HG03139 (cell line): ENCODE results near the gene ALPK3.
"Not testable (repeated sequence)": the region's sequence is repeated elsewhere in the genome, so short reads cannot be mapped to it uniquely, and the experiment has no call there.

Experiments used
- ATAC-seq: cut with Tn5 transposase; IDR thresholded peaks from one replicate; pipeline ENCODE4 v1.9.1; 2021; ENCODE audit not compliant: unreplicated experiment

The ALPK3 gene

DNA sequence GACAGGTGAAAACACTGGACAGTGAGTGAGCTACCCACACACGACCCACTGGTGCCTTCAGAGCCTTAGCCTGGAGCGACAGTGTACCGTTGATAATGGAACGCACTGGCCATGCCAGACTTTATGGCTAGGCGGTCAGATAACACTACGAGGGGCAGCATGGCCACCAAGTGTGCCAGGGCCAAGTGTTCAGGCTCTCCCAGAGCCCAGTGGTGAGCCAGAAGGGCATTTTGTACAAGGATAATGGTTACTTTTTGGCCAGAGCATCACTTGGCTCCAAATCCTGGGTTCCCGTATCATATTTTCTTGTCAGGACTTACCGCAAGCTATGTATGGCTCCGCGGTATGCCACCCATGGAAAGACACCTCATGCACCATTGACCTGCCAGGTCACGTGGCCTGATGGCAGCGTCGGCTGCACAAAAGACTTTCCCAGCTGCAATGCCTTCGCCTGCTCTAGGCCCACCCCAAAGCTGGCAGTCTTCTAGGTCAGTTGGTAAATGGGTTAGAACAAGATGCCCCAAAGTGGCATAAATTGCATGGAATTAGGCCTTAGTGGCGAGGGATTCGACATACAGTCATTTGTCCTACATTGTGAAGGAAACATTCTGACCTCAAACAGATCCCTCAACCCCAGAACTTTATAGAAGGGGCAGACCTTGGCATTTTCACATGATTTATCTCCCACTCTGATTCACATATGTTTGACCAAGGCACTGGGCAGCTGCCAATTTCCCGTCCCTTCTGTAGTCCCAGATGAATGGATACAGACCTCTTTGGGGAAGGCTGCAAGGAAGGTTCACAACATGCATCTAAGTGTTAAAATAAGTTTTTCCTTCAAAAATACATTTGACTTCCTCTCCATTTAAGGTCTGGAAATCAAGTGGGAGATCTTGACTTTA, 55.1 kb downstream of the ALPK3 start:
- no peak for ATAC-seq

DNA sequence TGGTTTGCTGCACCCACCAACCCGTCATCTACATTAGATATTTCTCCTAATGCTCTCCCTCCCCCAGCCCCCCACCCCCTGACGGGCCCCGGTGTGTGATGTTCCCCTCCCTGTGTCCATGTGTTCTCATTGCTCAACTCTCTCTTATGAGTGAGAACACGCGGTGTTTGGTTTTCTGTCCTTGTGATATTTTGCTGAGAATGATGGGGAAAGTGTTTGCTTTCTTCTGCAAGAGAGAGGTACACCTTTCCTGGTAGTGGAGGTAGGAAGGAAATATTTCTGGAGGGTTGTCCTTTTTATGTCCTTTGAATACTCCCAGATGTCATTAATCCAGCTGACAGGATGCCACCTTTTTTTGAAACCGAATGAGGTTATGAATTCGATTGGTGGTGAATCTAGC, 56.8 kb downstream of the ALPK3 start:
- no peak for ATAC-seq

DNA sequence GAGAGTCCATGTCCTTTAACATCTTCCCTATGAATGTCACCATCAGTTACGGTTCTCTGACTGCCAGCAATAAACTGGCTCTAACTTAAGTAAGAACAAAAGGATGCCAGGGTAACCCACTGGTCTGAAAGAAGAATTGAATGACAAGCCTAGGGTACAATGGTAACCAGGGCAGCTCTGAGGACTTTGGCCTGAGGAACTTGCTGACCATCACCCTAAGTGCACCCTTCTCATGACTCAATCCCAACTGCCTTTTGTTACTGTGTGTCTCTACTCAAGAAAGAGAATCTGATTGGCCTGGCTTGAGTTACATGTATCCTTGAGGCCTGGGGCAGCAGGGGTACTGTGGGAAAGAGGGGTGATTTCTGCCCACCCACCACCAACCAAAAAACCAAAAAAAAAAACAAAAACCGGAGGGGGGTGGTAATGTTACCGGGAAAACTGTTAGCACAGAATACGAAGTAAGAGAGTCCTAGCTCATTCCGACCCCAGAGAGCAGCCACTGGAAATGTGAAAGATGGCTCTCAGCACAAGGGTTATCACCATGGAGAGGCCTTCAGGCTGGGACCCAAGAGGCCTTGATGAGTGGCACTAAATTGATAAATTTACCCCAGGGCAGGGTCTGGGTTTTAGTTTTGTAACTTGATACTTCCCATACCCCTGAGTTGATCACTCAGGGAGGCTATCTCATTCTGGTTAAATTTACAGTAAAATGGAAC, 58.0 kb downstream of the ALPK3 start:
- no peak for ATAC-seq

DNA sequence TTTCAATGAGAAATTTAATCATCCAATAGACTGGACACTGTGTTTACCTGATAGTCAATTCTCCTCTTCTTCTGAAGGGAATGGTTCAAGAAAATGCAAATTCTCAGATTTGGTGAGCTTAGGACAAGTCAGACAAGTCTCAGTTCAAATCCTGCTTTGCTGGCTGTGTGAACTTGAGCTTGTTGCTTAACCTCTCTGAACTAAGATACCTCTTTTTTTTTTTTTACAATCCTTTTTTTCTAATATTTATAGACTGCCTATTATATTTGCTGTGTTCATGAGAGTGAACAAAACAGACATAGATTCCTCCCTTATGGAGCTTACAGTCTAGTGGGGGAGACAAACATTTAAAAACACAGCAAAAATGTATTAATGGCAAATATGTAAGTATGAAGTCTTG, 59.1 kb downstream of the ALPK3 start:
- ATAC-seq: no peak

DNA sequence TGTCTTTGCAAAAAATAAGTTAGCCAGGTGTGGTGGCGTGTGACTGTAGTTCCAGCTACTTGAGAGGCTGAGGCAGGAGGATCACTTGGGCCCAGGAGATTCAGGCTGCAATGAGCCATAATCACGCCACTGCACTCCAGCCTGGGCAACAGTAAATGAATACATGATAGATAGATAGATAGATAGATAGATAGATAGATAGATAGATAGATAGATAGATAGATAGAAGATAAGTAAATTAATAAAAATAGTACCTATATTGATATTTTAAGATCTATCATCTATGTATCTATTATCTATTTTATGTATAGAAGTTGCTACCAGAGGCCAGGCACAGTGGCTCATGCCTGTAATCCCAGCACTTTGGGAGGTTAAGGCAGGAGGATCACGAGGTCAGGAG, 60.5 kb downstream of the ALPK3 start:
- not testable (repeated sequence) for ATAC-seq

DNA sequence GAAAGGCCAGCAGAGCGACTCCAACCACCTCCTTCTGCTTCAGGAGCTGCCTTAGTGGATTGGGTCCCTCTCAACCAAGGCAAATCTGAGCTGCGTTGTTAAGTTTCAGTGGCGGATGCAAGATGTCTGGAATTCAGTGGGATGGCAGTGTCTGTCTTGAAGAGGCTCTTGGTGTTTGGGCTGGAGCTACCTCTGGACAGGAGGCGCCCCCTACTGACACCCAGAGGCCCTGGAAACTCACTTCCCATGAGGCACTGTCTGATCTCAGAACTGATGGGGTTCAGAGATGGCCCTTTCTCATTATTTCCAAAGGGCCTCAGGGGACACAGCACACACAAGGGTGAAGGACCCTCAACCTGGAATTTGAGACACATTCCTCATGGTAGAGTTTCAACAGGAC, 61.3 kb downstream of the ALPK3 start:
- ATAC-seq: no peak

DNA sequence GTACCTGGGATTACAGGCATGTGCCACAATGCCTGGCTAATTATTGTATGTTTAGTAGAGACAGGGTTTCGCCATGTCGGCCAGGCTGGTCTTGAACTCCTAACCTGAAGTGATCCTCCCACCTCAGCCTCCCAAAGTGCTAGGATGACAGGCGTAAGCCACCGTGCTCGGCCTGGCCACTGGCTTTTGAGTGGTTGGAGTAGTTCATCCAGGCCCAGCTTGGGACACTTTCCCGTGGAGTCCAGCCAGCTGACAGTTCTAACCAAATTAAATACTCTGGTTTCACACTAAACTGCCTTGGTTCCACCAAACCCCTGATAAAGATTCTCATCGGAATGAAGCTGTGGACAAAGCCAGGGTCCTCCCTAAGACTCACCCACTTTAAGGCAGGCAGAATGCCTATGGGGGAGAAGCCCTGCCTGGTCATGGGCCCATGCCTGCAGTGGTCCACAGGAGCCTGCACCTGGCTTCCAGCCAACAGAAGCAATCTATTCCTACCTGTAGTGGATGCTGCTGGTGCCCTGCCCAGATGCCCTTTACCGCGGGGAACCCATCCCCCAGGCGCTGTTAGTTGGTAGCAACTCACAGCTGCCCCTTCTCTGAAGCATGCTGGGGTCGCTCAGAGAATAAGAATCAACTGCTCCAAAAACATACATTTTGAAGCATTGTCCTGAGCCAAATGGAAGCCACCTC, 62.1 kb downstream of the ALPK3 start:
- ATAC-seq: no peak

DNA sequence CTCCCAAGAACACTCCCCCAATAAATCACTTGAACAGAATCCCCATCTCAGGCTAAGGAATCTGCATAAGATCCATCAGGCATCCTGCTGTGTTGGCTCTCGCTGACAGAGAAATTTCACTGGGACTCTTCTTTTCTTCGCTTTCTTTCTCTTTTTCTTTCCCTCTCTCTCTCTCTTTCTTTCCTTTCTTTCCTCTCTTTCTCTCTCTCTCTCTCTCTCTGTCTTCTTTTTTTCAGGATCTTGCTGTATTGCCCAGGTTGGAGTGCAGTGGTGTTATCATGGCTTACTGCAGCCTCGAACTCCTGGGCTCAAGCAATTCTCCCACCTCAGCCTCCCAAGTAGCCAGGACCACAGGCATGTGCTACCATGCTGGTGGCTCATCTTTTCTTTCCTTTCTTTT, 62.9 kb downstream of the ALPK3 start:
- ATAC-seq: no peak

DNA sequence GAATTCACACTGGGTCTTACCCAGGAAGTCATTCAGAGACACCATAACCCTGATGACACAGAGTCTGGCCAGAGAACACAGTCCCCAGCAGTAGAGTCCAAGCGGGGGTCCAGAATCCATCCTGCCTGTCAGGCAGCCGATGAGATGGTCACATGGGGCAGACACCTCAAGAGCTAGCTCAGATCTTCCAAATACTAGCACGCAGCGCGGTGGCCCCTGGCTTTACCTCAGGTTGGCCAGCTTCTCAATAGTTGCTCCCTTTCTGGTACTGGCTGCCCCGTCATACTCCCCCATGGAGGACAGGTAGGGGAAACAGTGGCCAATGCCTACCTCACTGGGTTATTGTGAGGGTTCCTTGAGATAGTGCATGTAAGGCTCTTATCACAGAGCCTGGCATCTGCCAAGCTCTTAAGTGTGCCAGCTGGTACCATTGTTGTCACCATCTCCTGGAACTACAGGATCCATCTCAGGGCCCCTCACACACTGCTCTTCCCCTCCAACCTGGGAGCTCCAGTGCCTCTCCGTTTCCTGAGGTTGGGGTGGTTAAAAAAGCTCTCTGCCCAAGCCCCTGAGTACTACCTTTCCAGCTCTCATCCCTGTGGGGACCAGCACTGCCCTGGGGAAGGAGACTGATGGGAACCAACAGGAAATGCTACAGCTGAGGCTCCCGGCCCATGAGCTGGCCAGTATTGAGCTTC, 63.8 kb downstream of the ALPK3 start:
- ATAC-seq: no peak

DNA sequence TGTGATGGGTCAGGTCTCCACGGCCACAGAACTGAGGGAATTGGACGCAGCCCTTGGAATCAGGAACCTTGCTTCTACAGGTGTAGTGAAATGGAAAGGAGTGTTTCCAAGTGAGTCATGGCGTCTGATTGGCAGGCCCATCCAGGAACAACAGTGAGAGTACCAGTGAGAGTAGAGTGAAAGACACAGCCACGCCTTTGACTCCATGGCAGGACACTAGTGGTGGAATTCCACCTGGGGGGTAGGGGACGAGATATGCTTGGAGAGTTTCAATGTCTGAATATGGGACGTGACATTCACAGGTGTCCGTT, 64.3 kb downstream of the ALPK3 start:
- no peak for ATAC-seq

DNA sequence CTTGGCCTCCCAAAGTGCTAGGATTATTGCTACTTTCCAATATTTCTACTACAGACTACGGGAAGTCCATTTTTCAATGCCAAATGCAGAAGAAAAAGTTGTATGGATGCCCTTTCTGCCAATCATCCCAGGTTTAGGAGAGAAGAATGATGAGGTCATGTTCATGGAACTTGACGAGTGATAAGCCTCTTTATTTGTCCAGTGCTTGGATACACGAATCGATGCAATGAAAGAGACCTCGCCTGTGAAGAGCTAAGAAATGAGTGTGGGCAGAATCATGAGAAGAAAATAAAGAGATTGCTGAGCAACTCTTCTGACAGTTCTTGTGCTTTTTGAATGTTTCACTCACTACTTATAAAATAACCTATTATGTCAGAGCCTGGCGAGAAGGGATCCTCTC, 66.3 kb downstream of the ALPK3 start:
- no peak for ATAC-seq

DNA sequence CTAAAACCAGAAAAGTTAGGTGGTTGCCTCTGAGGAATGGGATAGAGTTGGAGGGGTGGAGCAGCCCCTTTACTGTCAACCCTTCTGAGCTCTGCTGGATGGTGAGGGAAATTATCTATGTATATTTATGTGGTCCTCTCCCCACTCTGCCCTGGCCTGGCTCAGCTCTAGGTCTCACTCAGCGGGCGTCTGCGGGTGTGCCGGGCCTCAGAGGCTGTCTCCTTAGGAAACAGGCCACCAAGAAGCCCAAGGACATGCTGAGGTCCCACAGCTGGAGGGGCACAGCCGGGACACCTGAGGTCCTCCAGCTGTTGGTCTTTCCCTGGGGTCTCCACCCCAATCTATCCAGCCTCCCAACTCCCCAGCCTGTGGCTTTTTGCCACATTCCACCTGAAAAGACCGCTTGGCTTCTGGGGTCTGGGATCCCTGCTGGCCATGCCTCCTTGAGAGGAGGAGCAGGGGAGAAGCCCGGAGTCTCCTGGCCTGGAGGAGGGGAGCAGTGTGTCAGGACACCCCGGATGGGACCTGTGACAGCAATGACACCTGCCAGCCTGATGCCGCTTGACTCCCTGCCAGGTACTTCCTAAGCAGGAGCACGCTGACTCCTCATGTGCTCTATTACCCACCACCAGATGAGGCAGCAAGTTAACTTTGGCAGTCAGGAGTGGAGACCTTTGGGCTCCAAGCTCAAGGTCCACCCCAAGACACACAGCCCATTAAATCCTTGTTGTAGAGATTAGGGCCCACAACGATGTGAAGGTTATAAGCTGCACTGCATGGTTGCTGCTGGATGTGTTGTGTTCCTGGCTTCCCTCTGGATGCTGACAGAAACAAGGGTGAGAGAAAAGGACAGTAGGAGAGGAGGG, 67.0 kb downstream of the ALPK3 start, which contains the start of gene SLC28A1:
TSS of gene SLC28A1 (plus strand) at position 747 of the 866 bp plus-strand sequence. CDS start 3,099 bp downstream, outside the sequence.
- no peak for ATAC-seq

DNA sequence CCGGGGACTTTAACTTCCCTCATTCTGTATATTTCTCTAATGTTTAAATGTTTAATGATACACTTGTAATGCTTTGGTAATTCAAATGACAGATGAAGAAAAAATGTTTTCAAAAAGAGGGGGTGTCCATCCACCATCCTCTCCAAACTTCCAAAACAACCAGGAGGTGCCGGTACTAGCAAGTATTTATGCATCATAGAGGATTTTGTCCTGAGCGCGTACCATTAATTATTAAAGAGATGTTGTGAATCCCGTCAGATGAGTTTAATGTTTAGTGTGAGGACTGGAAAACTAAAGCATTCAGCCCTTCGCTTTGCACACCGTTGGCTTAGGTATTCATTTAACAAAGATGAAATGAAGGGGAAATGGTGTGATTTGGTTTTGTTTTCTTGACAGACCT, 68.6 kb downstream of the ALPK3 start:
- no peak for ATAC-seq

DNA sequence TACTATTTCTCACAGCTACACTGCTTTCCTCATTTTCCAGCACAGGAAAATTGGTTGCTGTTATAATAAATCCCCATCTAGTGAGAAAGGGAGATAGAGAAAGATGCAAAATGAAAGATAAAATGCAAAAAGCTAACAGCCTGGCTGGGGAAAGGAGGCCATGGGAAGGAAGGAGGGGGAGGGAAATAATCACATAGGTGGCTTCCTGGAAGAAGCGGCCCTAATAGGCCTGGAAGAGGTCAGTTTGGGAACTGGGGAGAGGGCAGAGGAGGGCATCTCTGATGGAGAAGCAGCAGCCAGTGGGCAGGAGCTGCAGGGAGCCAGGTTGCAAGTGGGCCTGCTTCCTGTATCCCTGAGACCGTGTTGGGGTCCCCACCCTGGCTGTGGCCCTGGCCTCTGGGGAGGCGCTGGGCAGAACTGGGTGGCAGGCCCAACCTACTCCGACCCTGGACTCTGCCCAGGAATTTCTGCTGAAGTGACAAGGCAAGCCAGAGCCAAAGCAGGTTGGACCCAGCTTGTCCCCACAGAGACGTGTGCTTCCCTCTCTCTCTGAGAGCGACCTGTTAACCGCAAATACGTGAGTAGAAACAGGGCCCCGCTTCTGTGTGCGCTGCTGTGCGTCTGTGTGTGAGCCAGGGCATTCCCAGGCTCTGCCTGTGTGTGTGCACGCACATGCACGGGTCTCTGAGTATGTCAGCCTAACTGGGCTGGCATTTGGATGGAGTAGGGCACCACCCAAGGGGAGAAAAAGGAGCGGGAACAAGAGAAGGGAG, 69.2 kb downstream of the ALPK3 start:
- ATAC-seq: no peak

DNA sequence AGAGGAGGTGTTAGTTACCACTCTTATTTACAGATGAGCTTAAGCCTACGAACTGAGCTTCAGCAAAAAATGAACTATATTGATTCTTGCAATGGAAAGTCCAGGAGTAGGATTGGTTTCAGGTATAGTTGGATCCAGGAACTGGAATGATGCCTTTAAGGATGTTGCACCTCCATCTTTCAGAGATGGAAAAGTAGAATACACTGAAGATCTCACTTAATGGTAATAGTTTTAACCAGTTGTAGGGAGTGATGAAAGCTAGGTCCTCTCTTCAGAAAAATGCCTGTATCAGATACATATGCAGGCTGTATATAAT, 69.8 kb downstream of the ALPK3 start:
- no peak for ATAC-seq

DNA sequence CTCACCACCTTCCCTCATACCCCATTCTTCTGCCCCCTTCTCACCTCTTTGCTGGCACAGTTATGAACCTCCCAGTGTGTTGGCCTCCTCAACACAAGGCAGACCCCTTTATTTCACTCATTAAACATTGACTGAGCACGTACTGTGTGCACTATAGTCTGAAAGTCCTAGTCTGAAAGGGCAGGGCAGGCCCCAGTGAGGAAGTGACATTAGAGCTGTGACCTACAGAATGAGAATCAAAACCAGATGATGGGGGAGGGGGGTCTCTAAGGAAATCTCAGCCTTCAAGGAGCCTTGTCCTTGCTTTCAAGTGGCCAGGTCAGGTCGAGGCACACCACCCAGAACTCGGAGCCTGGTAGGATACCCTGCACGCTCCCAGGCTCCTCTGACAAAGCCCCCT, 70.8 kb downstream of the ALPK3 start:
- no peak for ATAC-seq

DNA sequence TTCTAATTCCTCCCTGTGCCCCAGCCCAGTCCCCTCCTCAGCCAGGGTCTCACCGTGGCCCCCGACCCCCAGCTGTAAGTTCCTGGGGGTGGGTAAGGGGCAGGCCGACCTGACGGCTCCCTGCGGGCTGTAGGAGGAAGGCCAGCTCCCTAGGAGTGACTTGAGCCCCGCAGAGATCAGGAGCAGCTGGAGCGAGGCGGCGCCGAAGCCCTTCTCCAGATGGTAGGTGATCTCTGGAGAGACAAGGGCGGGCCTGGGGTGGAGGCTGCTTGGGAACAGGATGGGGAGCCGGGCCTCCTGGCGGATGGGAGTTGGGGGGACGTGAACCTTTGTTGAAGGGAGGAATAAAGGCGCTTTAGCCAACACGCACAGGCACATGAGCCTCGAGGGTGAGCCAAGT, 71.5 kb downstream of the ALPK3 start:
- ATAC-seq: no peak

DNA sequence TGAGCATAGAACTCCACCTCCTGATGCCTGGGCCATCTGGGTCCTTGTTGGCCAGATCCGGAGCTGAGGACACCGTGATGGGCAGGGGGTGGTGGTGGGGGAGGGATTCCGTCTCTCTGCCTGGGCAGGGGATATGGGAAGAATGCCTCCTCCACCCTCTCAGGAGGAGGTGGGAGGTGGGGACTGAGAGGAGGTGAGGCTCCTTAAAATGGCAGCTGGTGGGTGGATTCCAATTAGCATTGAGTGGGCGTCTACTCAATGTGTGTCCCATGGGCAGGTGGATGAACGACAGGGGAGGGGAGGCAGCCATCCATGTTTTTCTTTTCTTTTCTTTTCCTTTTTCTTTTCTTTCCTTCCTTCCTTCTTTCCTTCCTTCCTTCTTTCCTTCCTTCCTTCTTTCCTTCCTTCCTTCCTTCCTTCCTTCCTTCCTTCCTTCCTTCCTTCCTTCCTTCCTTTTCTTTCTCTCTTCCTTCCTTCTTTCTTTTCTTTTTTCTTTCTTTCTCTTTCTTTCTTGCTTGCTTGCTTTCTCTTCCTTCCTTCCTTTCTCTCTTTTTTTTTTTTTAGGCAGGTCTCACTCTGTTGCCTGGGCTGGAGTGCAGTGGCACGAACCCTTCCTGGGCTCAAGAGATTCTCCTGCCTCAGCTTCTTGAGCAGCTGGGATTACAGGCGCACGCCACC, 72.3 kb downstream of the ALPK3 start:
- ATAC-seq: no peak

DNA sequence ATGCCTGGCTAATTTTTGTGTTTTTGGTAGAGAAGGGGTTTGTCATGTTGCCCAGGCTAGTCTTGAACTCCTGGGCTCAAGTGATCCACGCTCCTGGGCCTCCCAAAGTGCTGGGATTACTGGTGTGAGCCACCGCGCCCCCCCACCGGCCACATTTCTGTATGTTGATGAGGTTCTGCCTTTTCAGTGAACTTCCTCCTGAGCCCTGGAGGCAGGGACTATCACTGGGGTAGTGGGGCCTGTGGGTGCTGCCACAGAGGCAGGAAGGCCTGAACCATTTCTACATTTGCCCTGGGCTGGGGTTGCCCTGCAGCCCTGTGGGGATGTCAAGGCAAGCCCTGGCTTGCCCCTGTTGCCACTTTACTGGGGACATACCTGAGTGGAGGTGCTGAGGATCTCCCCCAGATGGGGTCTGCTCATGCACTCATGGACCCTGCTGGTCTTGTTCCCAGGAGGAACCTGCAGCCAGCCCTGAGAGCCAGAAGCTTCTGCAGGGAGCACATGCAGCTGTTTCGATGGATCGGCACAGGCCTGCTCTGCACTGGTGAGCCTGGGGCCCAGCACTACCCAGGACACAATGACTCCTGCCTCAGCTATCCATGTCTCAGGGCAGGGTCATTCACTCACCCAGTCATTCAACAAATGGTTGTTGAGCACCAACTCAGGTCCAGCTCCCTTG, 73.0 kb downstream of the ALPK3 start:
- ATAC-seq: no peak
